Activated naive CD4-positive, alpha-beta T cell treated with anti-CD3 and anti-CD28 coated beads, Interleukin-2, amount 50 U/mL, for 16 hours (primary cell): ENCODE results near the gene LDLRAD1.
"Not testable (repeated sequence)": the region's sequence is repeated elsewhere in the genome, so short reads cannot be mapped to it uniquely, and the experiment has no call there.

Source experiments
- DNase-seq: peaks from one replicate; pipeline ENCODE4 v3.0.0-alpha.2; 2020

The LDLRAD1 gene

GRCh38 chr1:54016343-54017282 is 1.4 kb downstream of the LDLRAD1 start:
- DNase-seq = no peak

GRCh38 chr1:54014009-54014629 is 3.9 kb downstream of the LDLRAD1 start:
- no peak for DNase-seq

- DNase-seq = no peak
Observed at GRCh38 chr1:54013393-54014008, 4.5 kb downstream of the LDLRAD1 start.

- no peak for DNase-seq
Observed at GRCh38 chr1:54012863-54013262, 5.1 kb downstream of the LDLRAD1 start.

GRCh38 chr1:54012008-54012325 is 6.0 kb downstream of the LDLRAD1 start:
- no peak for DNase-seq

- no peak for DNase-seq
Observed at GRCh38 chr1:54011316-54012007, 6.5 kb downstream of the LDLRAD1 start.

GRCh38 chr1:54010415-54011117 is 7.4 kb downstream of the LDLRAD1 start:
- DNase-seq = no peak

- no peak for DNase-seq
Observed at GRCh38 chr1:54009406-54009805, 8.6 kb downstream of the LDLRAD1 start.

- DNase-seq = no peak
Observed at GRCh38 chr1:54008876-54009275, 9.1 kb downstream of the LDLRAD1 start.

GRCh38 chr1:54007613-54008012 is 10.4 kb downstream of the LDLRAD1 start:
- no peak for DNase-seq

GRCh38 chr1:54006508-54006907 is 11.5 kb downstream of the LDLRAD1 start:
- no peak for DNase-seq

- DNase-seq = no peak
Observed at GRCh38 chr1:54004481-54005049, 13.4 kb downstream of the LDLRAD1 start.

GRCh38 chr1:54003750-54004480 is 14.1 kb downstream of the LDLRAD1 start:
- not testable (repeated sequence) for DNase-seq

- no peak for DNase-seq
Observed at GRCh38 chr1:54003249-54003646, 14.7 kb downstream of the LDLRAD1 start.

- DNase-seq = no peak
Observed at GRCh38 chr1:54002544-54003248, 15.3 kb downstream of the LDLRAD1 start.

- DNase-seq = no peak
Observed at GRCh38 chr1:54001591-54001990, 16.4 kb downstream of the LDLRAD1 start.

- no peak for DNase-seq
Observed at GRCh38 chr1:53999920-54000319, 18.1 kb downstream of the LDLRAD1 start.

- no peak for DNase-seq
Observed at GRCh38 chr1:53998223-53998622, 19.8 kb downstream of the LDLRAD1 start.

- DNase-seq = no peak
Observed at GRCh38 chr1:53995683-53996082, 22.3 kb downstream of the LDLRAD1 start.

GRCh38 chr1:53994516-53994915 is 23.5 kb downstream of the LDLRAD1 start:
- DNase-seq = not testable (repeated sequence)
